ELF-1 (cell line): ENCODE measurements around the gene IL3.

Experiments
- DNase-seq: peaks from one replicate; pipeline ENCODE4 v3.0.0-alpha.2; 2016; ENCODE audit warnings: low read depth, low spot score

IL3 gene

DNA sequence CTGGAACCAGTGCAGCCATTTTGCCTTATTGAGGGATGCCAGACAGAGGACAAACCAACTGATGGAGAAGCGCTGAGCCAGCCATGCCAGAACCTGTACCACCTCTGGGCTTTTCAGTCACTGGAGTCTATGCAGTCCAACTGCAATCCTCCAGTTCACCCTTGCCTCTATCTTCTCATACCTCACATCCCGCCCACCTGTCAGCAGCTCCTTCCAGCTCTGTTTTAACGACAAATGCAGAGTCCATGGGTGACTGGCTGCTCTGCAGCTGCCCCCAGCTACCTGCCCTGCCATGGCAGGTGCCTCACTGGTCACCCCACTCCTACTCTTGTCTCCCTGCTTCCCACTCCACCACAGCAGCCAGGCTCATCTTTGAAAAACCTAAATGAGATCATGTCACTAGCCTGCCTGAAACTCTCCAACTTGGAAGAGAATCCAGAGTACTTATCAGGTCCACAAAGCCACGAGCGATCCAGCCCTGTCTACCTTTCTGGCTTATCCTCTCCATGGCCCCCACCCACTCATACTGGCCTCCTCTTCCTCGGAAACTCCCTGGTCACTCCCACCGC lies 35.0 kb upstream of the IL3 start:
- DNase-seq, result no peak

DNA sequence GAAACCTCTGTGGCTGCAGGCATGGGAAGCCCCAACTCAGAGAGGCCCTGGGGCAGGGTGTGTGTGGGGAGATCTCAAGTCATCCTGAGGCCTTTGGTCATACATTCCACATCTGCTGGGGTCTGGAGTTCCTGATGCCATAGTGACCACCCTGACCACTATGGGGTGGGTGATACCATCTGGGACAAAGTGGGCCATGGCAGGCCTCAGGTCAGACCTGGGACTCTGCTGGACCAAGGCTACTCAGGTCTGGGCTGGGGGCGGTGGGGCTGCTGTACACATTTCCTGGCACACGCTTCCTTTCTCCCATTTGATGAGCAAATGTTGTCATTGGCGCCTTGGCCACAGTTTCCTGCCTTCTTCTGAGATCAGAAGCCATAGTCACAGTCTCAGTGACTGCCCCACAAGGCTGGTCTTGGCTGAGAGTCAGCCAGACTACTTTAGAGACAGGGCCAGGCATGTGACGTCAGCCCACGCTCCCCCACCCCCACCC lies 33.9 kb upstream of the IL3 start:
- no peak for DNase-seq

DNA sequence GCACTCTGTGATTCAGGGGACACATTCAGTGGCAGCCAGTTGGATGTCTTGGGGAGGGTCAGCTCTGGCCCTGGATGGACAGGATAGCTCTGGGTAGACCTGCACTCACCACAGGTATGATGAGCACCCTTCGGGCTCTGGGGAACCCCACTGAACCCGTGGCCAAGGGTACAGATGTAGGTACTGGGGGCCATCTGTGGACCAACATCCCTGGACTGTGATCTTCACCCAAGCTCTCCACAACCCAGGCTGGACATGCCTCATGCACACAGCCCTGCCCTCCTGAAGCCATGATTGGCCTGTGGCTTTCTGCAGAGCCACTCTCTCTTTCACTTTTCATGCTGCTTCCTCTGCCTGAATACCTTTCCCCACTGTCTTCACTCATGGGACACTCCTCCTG lies 33.4 kb upstream of the IL3 start:
- no peak for DNase-seq

DNA sequence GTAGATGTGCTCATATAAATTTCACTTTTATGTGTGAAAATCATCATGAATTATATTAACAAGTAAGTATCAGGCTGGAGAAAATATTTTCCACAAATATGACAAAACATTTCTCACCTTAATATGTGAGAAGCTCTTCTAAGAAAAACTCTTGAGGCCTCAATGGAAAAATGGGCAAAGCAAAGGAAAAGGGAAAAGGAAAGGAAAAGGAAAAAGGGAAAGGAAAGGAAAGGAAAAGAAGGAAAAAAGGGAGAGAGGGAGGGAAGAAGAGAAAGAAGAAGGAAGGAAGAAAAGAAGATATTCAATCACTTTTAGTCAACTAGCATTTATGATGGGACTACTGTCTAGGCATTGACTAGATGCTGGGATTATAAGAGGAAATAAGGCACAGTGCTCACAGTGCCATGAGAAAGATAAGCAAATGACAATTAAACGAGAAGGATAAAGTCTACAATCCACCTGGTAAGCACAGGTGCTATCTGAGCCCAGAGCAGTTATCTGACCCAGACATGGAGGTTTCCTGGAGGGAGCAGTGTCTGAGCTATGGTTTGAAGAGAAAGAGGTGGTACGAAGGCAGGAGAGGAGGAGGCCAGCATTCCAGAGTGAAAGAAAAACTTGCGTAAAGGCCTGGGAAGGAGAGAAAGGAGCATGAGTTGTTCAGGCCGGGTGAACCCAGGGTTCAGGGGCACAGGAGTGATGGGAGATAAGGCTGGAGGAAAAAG lies 30.7 kb upstream of the IL3 start:
- DNase-seq, result no peak

DNA sequence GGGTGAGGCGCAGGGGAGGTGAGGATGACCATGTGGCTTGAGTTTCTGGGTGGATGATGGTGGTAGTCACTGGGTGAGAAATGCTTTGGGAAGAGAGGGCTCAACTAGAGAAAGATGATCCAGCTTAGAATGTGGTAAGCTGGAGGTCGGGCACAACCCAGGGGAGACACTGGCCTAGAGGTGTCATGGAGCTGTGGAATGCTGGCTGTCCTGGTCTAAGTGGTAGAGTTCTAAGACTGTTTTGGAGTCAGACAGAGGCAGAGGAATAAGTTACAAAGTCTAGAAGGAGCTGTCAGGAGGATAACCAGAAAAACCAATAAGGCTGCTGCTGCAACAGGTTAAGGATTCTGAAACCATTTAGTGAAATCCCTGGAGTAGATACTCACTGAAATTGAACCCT lies 29.8 kb upstream of the IL3 start:
- DNase-seq, result no peak

DNA sequence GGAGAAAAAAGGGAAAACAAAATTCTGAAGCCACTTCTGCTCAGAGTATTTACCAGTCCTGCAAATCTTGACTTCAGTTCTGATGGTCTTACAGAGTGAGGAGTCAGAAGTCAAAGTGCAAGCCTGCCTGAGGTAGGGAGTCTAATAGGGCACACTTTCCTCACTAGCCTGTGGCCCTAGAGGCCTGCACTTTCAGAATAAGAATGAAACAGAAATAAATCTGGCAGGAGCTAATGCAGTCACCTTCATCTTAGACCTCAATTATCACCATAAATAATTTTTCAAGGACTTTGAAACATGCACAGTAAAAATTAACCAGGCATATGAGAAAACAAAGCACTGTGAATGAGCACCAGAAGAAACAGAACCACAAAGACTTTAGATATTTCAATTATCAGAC lies 28.3 kb upstream of the IL3 start:
- no peak for DNase-seq

DNA sequence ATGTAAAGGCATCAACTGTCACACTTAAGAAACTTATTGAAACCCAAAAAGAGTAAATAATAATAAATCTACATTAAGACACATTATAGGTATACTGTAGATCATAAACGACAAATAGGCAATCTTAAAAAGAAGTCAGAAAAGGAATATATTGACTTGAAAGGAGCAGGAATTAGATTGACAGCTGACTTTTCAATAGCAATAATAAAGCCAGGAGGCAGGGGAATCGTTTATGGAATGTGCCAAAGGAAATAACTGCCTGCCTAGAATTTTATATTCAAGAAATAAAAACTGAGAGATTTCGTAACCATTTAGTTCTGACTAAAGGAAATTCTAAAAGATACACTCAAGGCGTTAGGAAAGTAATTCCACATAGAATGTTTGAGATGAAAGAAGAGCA lies 27.3 kb upstream of the IL3 start:
- DNase-seq, result no peak

DNA sequence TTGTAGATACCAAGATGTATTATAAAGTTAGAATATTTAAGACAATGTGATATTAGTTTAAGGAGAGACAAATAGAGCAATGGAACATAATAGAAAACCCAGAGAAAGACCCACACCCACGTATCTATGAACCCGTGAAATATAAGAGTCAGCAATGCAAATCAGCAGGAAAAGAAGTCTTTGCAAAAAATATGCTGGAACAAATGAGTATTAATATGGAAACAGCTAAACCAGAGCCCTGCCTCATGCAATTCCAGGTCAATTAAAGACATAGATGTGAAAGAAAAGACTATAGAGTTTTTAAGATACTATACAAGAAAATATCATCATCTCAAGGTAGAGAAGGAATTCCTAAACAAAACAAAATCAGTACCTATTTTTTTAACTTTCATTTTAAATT lies 23.1 kb upstream of the IL3 start:
- DNase-seq, result no peak

DNA sequence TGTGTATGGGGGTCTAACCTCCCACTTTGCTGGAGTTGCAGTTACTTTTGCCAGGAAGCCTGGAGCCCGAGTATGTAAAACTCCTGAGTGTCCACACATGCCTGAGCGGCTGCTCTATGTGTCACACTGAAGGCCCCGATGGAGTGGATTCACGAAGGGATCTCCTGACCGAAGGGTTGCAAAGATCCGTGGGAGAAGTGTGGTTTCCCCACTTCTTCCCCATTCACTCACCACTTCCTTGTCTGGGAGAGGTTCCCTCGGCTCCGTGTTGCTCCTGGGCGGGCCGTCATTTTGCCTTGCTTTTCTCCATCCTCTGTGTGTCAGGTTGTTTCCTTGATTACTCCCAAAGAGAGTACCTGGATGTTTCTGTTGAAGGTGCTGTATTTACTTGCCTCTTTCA lies 16.2 kb upstream of the IL3 start:
- no peak for DNase-seq

DNA sequence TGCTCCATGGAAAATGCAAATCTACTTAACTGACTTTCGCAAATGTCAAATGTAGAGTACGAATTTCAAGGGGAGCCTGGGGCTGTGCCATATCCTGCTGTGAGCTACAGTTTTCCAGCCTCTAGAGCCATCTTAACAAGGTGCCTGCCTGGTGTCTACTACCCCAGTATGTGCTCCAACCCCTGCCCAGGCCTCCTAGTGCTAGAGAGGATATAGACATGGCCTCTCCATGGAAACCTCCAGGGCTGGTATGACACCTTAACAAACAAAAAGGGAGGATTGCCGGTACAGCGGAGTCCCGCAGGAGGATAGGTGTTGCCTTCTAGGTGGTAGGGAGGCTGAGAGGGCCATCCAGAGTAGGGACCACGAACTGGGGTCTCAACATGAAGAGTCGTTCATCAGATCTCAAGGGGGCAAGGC lies 13.6 kb upstream of the IL3 start:
- peak; percentile 26 for DNase-seq

DNA sequence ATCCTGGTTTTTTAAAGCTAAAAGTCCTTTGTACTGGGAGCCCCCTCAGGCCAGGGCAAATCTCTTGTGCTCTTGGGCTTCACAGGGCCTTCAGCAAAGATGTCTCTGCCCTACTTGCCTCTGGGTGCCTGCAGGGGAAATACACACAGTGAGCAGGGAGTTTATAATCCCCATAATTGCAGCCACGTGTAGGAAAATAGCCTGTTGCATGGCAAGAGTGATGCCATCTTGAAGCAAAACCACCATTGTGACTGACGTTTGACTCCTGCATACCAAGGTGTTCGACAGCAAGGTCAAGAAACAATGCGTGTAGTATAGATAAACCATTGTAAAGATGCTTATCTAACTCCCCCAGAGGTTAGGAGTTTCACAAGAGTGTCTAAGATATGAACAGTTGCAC lies 11.4 kb upstream of the IL3 start:
- DNase-seq, result no peak

DNA sequence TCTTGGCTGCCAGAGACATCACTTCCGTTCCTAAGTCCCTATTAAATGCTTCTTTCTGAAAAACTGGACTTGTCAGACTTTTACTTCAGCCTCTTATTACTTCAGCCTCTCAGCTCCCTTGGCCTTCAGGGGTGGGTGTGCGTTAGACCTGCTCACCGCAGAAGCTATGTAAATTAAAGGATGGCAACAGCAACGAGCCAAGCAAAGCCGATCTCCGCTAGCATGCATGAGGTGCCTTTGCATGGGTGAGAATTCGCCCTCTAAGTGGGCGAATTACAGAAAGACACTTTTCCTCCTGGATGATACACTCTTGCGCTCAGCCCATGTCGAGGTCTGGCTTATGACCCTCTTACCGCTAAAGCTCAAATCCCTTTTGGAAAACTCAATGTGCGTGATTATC lies 10.9 kb upstream of the IL3 start:
- no peak for DNase-seq

DNA sequence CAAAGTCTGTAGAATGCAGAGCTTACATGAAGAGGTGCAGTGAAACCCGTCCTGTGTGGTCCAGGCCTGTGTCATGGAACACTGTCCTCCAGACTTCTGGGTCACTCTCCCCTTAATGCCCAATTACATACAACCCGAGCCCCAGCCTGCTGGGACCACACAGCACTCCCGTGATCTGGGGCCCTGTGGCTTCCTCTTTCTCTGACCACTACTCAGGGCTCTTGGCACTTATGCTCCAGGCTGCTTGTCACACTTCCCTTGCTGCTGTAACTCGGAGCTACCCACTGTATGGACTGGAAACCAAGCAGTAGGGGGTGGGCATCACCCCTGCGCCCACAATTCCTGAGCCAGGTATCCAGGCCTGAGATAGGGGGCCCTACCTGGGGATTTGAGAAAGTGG lies 10.3 kb upstream of the IL3 start:
- DNase-seq, result no peak

DNA sequence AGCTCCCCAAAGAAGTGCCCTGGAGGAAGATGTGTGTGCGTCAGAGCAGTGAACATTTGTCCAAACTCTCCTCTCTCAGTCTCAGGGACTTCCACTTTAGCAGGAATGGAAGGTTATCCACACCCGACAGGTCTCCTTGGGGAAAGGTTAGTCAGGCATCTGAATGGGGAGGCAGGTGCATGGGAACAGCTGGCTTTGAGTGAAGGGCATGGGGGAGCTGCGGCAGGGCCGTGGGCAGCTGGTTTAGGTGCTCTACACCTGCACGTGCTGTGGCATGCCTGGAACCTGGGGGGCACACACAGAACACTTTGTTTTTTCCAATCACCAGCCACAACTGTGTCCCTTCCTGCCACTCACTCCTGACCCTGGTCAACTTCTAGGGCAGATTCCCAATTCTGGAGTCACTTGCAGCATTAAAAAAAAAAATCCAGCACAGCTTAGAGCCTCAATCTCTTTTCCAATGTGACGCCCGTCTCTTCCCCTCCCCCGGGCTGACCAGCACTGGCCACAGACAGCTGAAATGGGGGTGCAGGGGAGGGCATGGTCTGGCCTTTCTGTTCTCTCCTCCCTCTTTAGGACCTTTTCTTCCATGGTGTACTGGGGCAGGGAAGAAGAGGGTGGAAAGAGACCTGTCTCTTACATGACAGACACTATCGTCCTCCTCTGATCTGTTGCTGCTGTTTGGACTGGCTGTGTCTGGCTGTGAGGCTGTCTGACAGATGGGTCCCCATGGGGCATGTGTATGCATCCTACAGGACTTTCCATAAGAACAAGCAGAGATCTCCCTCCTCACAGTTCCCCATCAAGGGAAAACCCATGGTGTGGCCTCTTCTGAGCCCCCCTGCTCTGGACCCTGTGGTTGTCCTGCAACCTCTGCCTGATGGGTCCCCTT lies 9.5 kb upstream of the IL3 start:
- DNase-seq, result no peak

DNA sequence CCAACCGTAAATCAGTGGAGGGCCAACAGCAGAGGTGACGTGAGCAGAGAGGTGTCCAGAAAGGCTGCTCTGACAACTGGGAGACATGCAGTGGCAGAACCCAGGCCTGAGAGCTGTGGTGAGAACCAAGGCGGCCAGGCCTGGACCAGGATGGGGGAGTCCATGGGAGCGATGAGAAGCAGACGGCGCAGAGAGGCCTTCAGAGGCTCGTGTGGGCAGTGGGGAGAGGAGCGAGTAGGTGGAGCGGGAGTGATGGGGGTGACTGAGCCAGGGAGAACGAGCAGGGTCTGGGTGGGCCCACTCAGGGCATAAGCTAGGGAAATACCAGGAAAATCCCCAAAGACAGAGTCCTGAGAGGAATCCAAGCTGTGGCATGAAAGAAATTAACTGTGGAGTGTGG lies 7.9 kb upstream of the IL3 start:
- no peak for DNase-seq

DNA sequence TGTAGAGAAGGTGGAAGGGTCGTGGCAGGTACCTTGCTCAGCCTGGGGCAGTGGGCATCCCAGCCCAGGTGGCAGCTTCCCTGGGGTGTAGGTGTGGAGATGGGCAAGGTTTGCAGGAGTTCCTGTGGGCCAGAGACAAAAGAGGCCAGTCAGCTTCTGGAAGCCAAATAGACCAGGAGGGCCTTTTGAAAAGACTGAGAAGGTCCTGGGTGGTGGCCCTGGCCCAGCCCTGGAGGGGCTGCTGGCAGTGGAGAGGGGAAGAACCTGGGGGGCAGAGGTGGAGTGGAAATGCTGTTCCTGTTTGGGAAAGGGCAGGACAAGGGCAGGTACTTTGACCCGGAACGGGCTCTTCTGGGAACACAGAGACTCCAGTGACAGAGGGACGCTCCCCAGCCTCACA lies 7.0 kb upstream of the IL3 start:
- no peak for DNase-seq

DNA sequence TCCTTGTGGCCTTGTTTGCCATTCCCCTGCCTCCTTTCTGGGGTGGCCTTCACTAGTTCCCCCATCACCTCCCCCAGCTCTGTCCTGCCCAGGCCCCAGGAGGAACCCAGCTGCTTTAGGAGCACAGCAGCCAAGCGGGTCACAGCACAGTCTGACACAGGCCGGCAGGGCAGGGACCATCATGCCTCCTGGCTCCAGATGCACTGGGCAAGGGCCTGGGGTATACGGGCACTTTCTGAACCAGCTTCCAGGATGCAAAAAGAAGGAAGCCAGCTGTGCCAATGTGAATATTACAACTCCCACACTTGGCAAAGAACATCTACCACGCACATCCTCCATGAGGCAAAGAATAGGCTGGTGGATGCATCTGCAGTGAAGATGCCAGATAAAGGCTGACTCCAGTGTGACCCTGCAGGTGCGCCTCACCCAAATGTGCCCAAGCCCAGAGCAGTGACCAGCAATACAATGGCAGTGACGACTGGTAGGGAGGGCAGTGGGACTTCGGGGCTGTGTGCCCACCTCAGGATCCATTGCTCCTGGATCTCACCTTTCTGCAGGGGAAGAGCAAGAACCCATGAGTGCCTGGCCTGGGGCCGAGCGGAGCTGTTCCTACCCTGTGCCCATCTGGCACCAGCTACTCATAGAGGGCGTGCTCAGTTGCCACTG lies 6.3 kb upstream of the IL3 start:
- no peak for DNase-seq

DNA sequence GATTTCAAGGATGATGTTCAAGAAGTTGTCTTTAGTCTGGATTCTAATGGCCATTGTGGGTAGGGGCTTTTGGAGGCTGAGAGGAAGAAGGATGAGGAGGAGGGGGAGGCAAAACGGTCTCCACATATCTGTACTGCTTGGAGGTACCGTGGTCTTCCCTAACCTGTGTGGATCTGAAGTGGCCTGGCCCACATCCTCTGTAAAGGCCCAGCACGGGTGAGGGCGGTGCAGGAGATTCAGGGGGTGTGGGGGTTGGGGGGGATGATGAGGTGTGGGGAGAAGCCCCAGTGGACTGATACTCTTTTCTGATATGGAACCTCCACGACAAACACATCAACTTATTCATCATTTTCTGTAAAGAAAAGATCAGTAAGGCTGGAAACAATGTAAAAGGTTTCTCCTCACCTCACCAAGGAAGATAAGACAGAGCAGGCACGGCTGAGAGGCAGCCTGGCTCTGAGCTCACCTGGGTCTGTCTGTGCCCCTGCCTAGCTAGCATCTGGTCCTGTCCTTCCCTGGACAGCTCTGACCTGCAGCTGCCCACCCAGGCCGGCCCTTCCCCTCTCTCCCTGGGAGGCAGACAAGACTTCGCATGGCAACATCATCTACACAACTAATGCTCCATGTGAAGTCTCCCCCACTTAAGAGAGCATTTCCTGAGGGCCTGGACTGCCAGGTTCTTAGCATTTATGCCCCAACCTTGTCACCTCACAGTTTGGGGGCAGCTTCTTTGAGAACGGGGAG lies 5.6 kb upstream of the IL3 start:
- DNase-seq, result peak; percentile 0

DNA sequence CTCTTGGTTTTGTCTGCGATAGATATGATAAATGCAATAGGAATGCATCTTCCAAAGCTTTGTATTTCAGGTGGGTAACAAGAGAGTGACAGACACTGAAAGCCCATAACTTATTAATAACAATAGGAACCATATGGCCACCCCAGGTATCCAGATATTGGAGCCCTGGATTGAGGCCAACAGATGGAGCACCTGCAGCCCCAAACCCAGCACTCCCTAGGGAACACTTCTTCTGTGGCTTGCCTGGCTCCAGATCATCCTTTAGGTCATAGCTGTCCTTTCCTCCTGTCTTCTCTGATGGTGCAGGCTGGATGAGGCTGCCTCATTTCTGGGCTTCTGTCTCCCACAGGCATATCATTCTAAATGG lies 5.0 kb upstream of the IL3 start:
- DNase-seq, result no peak

DNA sequence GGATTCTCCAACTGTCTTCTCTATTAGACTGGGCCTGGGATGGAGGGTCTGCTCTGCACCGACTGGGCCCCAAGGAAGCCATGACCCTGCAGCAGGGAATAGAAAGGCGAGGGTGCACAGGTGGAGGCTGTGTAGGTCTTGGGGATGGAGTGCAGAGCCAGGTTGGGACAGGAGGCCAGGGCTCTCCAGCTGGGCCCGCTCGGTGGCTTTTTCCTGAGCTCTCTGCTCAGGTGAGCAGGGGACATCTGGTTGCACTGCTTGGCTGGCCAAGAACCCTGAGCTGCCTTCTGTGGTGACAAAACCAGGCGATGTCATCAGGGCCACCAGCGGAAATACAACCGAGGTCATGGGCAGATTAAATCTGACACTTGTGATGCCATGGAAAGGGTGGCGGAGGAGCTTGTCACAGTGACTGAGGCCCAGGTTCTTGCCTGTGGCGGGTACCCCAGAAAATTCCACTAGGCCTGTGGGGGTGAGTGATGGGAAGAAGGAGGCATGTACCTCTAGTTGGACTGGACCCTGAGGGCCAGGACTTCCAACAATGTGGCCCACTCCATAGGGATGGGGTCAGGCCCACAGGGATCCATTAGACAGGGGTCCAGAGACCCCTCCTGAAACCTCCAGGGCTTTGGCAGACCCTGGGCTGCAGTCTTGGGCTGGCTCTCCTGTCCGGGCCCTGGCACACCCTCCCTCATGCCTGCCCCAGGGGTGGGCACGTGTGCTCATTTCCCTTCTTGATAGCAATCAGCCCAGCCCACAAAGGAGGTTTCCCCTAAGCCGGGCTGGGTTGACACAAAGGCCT lies 4.4 kb upstream of the IL3 start:
- peak; percentile 1 for DNase-seq
